HG03280 (cell line): Measurements from ENCODE around the gene CTCFL.

ENCODE experiments used
- ATAC-seq: cut with Tn5 transposase; IDR thresholded peaks from one replicate; pipeline ENCODE4 v1.9.1; 2021; ENCODE audit warnings: mild to moderate bottlenecking, moderate library complexity; ENCODE audit not compliant: unreplicated experiment

CTCFL gene

DNA sequence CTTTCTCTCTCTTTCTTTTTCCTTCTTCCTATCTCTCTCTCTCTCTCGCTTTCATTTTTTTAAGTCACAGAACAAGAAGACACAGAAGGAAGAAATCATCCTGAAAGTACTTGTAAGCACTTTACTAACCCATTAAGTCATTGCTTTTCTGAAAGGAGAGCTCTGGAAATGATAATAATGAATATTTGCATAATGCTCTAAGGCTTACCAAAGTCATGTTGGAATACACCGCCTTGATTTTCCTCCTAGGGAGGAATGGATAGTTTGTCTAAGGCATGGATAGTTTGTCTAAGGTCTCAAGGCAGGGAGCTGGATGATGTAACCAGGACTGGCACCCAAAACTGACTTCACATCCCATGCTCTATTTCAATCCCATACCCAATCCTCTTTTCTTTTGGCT is 12.9 kb upstream of the CTCFL start:
- no peak for ATAC-seq

DNA sequence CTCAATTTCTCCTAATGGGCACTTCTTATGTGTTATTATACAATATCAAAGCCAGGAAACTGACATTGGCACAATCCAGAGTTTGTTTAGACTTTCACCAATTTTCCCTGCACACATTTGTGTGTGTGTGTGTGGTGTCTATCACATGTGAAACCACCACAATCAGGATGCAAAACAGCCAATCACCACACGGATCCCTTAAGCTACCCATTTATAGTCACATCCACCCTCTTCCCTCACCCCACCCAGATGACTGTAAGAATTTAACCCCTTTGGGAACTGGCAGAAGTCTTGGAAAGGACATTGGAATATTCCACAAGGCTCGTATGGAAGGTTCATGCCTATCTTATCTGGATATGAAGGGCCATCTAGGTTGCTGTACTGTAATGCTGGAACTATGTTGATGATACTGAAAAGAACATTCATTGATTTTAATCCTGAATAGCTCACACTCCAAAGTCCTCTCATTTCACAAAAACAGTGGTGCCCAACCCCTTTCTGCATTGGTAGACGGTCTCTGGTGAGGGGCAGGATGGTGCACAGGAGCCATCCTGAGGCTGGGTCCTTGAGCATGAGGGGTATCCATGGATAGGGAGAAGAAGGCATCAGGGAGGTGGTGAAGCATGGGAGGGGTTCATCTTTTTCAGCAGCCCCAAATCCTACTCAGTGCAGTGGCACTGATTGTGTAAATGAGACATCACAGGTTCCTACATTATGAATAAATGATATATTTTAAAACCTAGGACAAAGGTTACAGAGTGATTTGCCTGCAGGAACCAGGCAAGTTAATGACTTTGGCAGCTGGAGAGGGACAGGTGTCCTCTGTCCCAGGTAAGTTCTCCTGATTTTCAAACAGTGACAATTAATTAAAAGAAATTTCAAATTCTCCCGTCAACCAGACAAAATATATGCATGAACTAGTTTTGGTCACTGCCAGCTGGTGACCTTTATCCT is 12.1 kb upstream of the CTCFL start:
- no peak for ATAC-seq

- no peak for ATAC-seq
These were observed 11.3 kb upstream of the CTCFL start for GRCh38 chr20:57536120-57536708.

GRCh38 chr20:57535297-57535696 is 10.4 kb upstream of the CTCFL start:
- ATAC-seq = no peak

GRCh38 chr20:57532104-57532503 is 7.2 kb upstream of the CTCFL start:
- no peak for ATAC-seq

DNA sequence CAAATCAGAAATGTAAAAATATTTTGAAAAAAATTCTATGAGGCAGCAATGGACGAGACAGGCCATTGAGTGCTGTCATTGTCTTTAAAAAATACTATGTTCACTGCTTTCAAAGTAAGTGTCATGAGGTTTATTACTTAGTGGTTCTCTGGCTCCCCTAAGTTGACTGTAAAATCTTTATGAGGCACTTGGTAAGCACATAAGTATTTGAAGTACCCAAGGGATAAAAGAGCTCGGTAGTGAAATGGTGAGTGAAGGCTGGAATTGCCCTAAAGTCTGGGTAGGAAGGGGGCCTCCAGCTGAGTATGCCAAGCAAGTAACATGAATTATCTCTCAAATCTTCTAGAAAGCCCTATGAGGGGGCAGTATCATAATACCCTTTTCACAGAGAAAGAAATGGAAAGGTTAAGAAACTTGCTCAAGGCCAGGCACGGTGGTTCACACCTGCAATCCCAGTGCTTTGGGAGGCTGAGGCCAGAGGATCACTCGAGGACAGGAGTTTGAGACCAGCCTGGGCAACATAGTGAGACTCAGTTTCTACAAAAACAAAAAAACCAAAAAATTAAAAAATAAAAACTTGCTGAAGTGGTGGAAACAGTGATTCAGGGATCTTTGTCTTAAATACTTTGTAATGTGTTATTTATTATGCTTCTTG is 5.5 kb upstream of the CTCFL start:
- no peak for ATAC-seq

GRCh38 chr20:57529810-57530209 is 4.9 kb upstream of the CTCFL start:
- no peak for ATAC-seq

DNA sequence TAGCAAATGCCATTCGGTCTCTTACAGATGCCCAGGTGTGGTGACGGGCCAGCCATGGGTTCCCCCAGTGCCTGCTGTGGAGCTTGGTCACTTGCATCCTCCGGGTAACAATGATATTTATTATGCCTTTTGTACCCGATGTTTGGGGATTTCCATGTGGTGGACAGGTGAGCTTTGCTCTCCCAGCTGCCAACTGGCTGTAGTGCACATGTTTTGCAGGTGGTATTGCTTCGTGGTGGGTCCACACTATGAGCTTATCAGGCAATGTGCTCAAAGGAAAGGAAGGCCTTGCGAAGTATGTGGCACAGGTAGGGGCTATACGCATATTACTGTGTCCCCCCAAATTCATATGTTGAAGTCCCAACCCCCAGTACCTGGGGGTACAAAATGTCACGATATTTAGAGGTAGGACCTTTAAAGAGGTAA is 4.2 kb upstream of the CTCFL start:
- no peak for ATAC-seq

DNA sequence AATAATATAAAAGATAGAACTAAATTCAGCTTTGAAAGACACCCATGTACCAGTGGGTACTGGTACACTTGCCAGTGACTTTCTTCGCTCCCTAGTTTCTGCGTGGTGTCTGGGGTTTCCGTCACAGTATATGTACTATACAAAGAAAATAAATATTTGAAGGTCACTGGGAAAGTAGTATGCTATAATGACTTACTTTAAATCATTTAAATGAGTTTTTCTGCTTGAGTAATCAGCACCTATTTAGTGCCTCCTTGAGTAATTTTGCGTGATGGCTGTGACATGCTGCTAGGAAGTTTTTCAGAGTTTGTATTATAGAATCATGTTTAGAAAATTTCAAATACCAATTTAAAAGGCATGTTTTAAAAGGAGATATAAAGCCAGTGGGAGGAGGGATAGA is 3.2 kb upstream of the CTCFL start:
- ATAC-seq = no peak

DNA sequence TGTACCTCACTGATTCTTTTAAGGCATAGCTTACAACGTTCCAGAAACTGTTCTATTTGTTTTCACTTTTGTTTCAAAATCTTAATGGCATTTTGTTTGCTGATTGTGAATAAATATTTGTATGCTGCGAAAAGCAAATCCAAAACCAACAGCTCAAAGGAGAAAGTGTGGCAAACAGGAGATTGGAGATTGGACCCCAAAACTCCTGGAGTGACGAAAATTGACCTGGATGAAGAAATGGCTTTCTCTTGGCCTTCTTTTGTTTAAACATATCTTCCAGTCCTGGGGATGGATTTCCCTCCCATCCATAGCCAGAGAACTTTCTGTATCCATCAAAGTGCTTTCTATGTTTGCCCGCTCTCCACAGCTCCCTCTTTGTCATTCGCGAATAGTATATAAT is 2.8 kb upstream of the CTCFL start:
- ATAC-seq = no peak

GRCh38 chr20:57526885-57527460 is 2.0 kb upstream of the CTCFL start:
- no peak for ATAC-seq

DNA sequence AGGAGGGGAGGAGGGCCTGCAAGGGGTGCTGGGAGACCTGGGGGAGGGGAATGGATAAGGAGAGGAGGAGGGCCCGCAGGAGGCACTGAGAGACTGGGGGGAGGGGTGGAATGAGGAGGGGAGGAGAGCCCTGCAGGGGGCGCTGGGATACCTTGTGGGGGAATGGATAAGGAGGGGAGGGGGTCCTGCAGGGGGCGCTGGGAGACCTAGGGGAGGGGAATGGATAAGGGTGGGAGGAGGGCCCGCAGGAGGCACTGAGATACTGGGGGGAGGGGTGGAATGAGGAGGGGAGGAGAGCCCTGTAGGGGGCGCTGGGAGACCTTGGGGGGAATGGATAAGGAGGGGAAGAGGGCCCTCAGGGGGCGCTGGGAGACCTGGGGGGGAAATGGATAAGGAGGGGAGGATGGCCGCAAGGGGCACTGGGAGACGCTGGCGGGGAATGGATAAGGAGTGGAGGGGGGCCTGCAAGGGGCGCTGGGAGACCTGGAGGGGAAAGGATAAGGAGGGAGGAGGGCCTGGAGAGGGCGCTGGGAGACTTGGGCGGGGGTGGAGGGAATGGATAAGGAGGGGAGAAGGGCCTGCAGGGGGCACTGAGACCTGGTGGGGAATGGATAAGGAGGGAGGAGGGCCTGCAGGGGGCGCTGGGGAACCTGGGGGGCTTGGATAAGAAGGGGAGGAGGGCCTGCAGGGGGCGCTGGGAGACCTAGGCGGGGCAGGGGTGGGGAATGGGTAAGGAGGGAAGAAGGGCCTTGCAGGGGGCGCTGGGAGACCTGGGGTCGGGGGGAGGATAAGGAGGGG is 1.3 kb upstream of the CTCFL start:
- no peak for ATAC-seq

- no peak for ATAC-seq
These were observed 567 bp upstream of the CTCFL start for GRCh38 chr20:57525328-57526086.

DNA sequence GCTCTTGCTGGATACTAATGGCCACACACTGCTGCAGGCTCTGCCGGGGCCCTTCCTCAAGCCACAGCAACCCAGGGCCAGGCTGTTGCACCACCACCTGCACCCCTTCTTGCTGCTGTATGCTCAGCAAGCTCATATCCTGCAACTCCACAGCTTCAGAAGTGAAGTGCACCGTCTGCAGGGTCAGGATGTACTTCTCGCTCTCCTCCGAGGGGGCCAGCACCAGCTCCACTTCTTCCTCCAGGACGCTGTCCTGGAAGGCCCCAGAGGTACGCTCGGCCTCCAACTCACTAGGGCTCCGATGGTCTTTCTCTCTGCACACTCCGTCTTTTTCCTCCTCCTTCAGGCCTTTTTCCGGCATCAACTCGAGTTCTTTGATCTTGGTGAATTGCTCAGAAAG is 1.2 kb downstream of the CTCFL start:
- no peak for ATAC-seq

DNA sequence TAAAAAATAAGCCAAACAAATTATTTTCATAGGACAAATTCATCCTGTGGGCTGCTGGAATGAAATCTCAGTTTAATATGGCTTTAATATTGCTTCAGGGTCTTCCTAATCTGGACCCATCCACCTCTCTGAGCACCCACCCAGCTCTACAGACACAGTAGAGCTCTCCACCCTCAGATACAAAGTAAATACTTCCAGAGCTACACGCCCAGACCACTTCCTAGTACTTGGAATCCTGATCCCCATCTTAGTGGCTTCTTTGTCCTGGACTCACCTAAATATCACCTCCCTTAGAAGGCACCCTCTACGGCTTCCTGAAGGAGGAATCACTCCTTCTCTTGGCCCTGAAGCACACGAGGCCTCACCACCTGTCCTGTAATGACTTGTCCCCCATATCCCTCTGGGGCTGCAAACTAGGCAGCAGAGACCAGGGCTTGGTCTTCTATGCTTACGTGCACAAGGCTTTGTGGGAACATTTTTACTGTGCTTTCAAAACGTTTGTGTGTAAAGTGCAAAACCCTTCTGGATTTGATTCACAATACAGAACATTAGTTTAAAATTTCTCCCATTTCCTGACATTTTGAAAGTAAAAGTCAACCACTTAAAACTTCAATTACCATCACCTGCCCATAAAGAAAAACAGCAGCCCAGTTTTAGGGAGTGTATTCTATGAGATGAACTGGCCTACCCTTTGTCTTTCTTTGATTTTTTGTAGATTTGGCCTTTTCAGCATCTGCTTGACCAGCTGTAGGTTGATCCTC is 2.4 kb downstream of the CTCFL start:
- no peak for ATAC-seq

- no peak for ATAC-seq
These were observed 7.0 kb downstream of the CTCFL start for GRCh38 chr20:57517904-57518303.

DNA sequence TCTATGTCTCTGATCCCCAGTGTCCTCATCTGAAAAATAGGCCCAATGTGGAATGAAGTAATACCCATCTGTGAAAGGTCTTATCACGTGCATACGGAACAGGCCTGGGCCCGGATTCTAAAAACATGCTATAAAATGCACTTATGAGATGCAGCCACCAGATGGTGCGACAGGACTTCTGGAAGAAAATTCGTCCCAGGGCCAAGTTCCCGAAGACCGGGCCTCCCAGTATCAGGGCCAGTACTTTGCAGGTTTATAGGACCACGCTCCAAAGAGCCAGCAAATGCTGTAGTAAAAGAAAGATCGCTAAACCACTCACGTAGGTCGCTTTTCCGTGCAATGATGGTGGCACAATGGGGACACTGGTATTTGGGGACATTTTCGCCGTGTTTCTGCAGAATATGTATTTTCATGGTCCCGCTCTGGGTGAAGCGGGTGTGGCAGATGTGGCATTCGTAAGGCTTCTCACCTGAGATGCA is 10.6 kb downstream of the CTCFL start:
- no peak for ATAC-seq

- ATAC-seq = no peak
These were observed 11.7 kb downstream of the CTCFL start for GRCh38 chr20:57513199-57513598.

GRCh38 chr20:57512432-57512831 is 12.5 kb downstream of the CTCFL start:
- ATAC-seq = no peak
